ENCODE measurements around the gene PPBP.

PPBP gene

GRCh38 chr4:73988061-73988460 lies at the start of gene PPBP:
Gene PPBP, minus strand, starts transcription at chr4:73988190. Its CDS starts 87 bp downstream, at chr4:73988103.
- no peak for DNase-seq

- no peak for DNase-seq
Measured at GRCh38 chr4:74037076-74037955, 49.3 kb upstream of the PPBP start.

- DNase-seq = no peak
Measured at GRCh38 chr4:74033739-74034138, 45.7 kb upstream of the PPBP start.

GRCh38 chr4:74032064-74032463 lies 44.1 kb upstream of the PPBP start:
- no peak for DNase-seq

- DNase-seq = no peak
Measured at GRCh38 chr4:74031576-74031975, 43.6 kb upstream of the PPBP start.

GRCh38 chr4:74030285-74030684 lies 42.3 kb upstream of the PPBP start:
- no peak for DNase-seq

- DNase-seq = no peak
Measured at GRCh38 chr4:74028504-74028903, 40.5 kb upstream of the PPBP start.

GRCh38 chr4:74023709-74024108 lies 35.7 kb upstream of the PPBP start:
- DNase-seq = no peak

- no peak for DNase-seq
Measured at GRCh38 chr4:74021601-74022000, 33.6 kb upstream of the PPBP start.

- DNase-seq = no peak
Measured at GRCh38 chr4:74018771-74019170, 30.8 kb upstream of the PPBP start.

GRCh38 chr4:74018116-74018515 lies 30.1 kb upstream of the PPBP start:
- no peak for DNase-seq

GRCh38 chr4:74016068-74016467 lies 28.1 kb upstream of the PPBP start:
- DNase-seq = no peak

GRCh38 chr4:74015126-74015780 lies 27.3 kb upstream of the PPBP start:
- DNase-seq = no peak

- no peak for DNase-seq
Measured at GRCh38 chr4:74014332-74014731, 26.3 kb upstream of the PPBP start.

- DNase-seq = no peak
Measured at GRCh38 chr4:74013264-74013663, 25.3 kb upstream of the PPBP start.

- no peak for DNase-seq
Measured at GRCh38 chr4:74012130-74012529, 24.1 kb upstream of the PPBP start.

GRCh38 chr4:74009307-74009706 lies 21.3 kb upstream of the PPBP start:
- no peak for DNase-seq

- no peak for DNase-seq
Measured at GRCh38 chr4:74006009-74006476, 18.1 kb upstream of the PPBP start.

GRCh38 chr4:74005528-74005927 lies 17.5 kb upstream of the PPBP start:
- no peak for DNase-seq

- DNase-seq = no peak
Measured at GRCh38 chr4:74004668-74005067, 16.7 kb upstream of the PPBP start.

GRCh38 chr4:74000301-74000700 lies 12.3 kb upstream of the PPBP start:
- DNase-seq = no peak

- no peak for DNase-seq
Measured at GRCh38 chr4:73998040-73999011, 10.3 kb upstream of the PPBP start, which contains the start of gene CXCL5. Gene CXCL5, minus strand, starts transcription at chr4:73998677. Its CDS starts 96 bp downstream, at chr4:73998581.

- no peak for DNase-seq
Measured at GRCh38 chr4:73992050-73992449, 4.1 kb upstream of the PPBP start.
